Fibroblast of villous mesenchyme (primary cell): ENCODE data around the gene ERBB4. TPM values are rescaled to one million over a fixed set of nuclear protein-coding genes. Genes with fewer than 3 reads are reported as not detected.

Experiments used
- DNase-seq: peaks from one replicate; pipeline ENCODE4 v3.0.0-alpha.2; 2010; ENCODE audit warnings: low read depth
- H3K4me3 ChIP-seq: 2 replicates; pipeline ENCODE4 v1.5.1; 2011; ENCODE audit warnings: low read depth, mild to moderate bottlenecking, low read length
- CTCF ChIP-seq: IDR thresholded peaks from 2 replicates; pipeline ENCODE4 v1.5.1; 2012; ENCODE audit warnings: low read depth, mild to moderate bottlenecking, low read length; ENCODE audit not compliant: insufficient read depth
- total RNA-seq: library from RNA; depleted of rRNA; stranded (reverse); fragments of >200 nt; gene quantifications from 2 replicates; pipeline ENCODE4 v1.2.3, GENCODE V29; 2012

ERBB4 gene
- total RNA-seq, 1 donor: under 0.01 TPM

- no peak for DNase-seq
- no peak overlapping the region for H3K4me3 ChIP-seq
- TF ChIP-seq CTCF: no peak
Measured at GRCh38 chr2:211868996-211869533, 669.5 kb downstream of the ERBB4 start.

GRCh38 chr2:211867845-211868451, 670.7 kb downstream of the ERBB4 start:
- peak; percentile 3 for DNase-seq
- TF ChIP-seq CTCF: no peak
- H3K4me3 ChIP-seq: no peak overlapping the region

- TF ChIP-seq CTCF: no peak
- DNase-seq: no peak
- H3K4me3 ChIP-seq: no peak overlapping the region
Measured at GRCh38 chr2:211864328-211864727, 674.3 kb downstream of the ERBB4 start.

DNA sequence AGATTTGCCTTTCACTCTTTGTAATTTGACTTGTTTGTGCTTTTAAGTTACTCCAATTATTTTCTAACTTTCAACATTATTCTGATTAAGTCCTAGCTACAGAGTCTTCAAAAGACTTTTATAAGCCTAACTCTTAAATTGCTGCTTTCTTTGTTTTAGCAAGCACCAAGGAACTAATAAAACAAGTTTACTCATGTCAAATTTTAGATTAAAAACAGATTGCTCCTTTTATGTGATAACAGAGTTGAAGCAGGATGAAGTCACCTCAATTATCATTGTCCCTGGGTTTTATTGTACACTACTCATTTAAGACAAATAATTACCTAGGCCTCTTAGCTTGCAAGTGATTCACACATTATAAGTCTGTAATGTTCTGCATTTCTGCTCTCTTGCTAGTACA, 678.4 kb downstream of the ERBB4 start:
- no peak for DNase-seq
- no peak overlapping the region for H3K4me3 ChIP-seq
- no peak for TF ChIP-seq CTCF

- no peak for TF ChIP-seq CTCF
- DNase-seq: no peak
Measured at GRCh38 chr2:211854832-211855231, 683.8 kb downstream of the ERBB4 start.

DNA sequence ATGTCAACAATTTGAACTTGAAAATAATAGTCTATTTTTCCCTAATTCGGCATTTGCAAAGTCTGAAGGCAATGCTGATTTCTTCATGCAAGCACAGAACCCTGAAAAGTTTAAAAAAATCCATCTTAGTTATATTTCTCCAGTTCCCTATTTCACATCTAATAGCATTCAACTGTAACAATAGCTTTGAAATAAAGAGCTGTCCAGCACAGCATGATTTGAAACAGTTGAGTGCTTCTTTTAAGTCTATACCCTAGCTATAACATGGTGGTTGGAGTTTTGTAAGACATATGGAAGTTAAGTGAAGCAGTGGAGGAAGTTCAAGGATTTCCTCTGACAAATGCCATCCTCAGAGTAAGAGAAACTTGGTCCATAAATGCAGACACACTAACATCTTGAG, 691.9 kb downstream of the ERBB4 start:
- H3K4me3 ChIP-seq: no peak overlapping the region
- DNase-seq: no peak
- no peak for TF ChIP-seq CTCF

More at GRCh38 chr2:211854832-211855231, 683.8 kb downstream of the ERBB4 start:
- H3K4me3 ChIP-seq: no peak overlapping the region

DNA sequence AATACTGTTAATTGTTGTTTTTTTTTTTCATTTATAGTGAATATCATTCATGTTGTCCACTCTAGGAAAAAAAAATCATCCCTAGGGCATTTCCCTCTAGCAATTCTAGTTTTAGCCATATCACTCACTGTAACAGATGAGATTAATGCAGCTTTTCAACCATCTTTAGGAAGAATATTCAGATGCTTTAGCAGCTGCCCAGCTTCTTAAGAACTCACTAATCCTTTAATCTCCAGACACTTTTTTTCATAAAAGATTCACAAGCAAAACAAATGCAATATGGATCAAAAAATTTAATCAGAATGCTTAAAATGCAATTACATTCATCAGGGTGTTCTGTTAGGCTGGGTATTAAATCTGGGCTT, 692.6 kb downstream of the ERBB4 start:
- TF ChIP-seq CTCF: no peak
- no peak for DNase-seq
- H3K4me3 ChIP-seq: no peak overlapping the region
